GM06990 (cell line): ENCODE results near the gene GALNT12.
A peak's percentile ranks its signal among the peaks of the same experiment; 100 is the strongest.

Source experiments
- DNase-seq: peaks from one replicate; pipeline ENCODE4 v3.0.0-alpha.2; 2011; ENCODE audit not compliant: insufficient read length; ENCODE audit errors: extremely low read depth
- H3K27me3 ChIP-seq: replicated peaks from 2 replicates; pipeline ENCODE4 v1.6.0; 2011; ENCODE audit warnings: low read length; ENCODE audit not compliant: control insufficient read depth, insufficient read depth
- H3K36me3 ChIP-seq: 2 replicates; pipeline ENCODE4 v1.5.1; 2011; ENCODE audit warnings: low read length; ENCODE audit not compliant: control insufficient read depth, insufficient read depth
- H3K4me3 ChIP-seq: replicated peaks from 2 replicates; pipeline ENCODE4 v1.5.1; 2011; ENCODE audit warnings: low read depth, mild to moderate bottlenecking, control low read depth, low read length
- TF ChIP-seq, protein P1 (sequence below): IDR thresholded peaks from 2 replicates; pipeline ENCODE4 v1.5.1; 2011; ENCODE audit warnings: low read length, control low read depth, mild to moderate bottlenecking, inconsistent platforms; ENCODE audit not compliant: insufficient read depth, poor library complexity, severe bottlenecking

The GALNT12 gene

GRCh38 chr9:98790842-98791607 lies 16.4 kb upstream of the GALNT12 start:
- peak; percentile 41 for DNase-seq
- no peak overlapping the region for H3K4me3 ChIP-seq
- no peaks in the 10 kb centered on the region for H3K36me3 ChIP-seq
- H3K27me3 ChIP-seq = no peaks in the 10 kb centered on the region
- TF ChIP-seq, protein P1, sequence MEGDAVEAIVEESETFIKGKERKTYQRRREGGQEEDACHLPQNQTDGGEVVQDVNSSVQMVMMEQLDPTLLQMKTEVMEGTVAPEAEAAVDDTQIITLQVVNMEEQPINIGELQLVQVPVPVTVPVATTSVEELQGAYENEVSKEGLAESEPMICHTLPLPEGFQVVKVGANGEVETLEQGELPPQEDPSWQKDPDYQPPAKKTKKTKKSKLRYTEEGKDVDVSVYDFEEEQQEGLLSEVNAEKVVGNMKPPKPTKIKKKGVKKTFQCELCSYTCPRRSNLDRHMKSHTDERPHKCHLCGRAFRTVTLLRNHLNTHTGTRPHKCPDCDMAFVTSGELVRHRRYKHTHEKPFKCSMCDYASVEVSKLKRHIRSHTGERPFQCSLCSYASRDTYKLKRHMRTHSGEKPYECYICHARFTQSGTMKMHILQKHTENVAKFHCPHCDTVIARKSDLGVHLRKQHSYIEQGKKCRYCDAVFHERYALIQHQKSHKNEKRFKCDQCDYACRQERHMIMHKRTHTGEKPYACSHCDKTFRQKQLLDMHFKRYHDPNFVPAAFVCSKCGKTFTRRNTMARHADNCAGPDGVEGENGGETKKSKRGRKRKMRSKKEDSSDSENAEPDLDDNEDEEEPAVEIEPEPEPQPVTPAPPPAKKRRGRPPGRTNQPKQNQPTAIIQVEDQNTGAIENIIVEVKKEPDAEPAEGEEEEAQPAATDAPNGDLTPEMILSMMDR = peak; percentile 97

- TF ChIP-seq, protein P1 = no peak
- no peak for DNase-seq
- no peak overlapping the region for H3K4me3 ChIP-seq
- no peaks in the 10 kb centered on the region for H3K27me3 ChIP-seq
- H3K36me3 ChIP-seq = no peaks in the 10 kb centered on the region
Measured at GRCh38 chr9:98791608-98792490, 15.6 kb upstream of the GALNT12 start.

DNA sequence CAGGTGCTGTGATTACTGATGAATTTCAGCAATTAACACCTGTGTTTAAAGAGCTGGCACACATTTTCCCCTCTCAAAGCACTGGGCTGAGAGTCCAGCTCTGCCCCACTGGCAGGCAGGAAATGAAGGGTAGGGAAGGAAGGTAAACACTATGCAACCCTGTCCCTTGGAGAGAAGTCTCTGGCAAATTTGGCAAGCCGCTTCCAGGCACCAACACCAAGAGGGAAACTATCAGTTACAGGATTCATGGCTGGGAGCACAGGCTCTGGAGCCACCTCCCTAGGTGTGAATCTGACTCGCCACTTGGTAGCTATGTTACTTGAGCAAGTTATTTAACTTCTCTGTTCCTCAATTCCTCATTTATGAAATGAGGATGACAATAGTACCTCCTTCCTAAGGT lies 14.4 kb upstream of the GALNT12 start:
- DNase-seq = no peak
- TF ChIP-seq, protein P1 = no peak
- H3K27me3 ChIP-seq = no peaks in the 10 kb centered on the region
- no peak overlapping the region for H3K4me3 ChIP-seq
- no peaks in the 10 kb centered on the region for H3K36me3 ChIP-seq

- no peak overlapping the region for H3K4me3 ChIP-seq
Measured at GRCh38 chr9:98794802-98795201, 12.7 kb upstream of the GALNT12 start.

GRCh38 chr9:98795295-98795955 lies 12.0 kb upstream of the GALNT12 start:
- no peaks in the 10 kb centered on the region for H3K36me3 ChIP-seq
- peak overlapping the region; percentile 46; the same call in 1 of the 2 replicates for H3K4me3 ChIP-seq
- TF ChIP-seq, protein P1 = no peak
- no peak for DNase-seq
- no peaks in the 10 kb centered on the region for H3K27me3 ChIP-seq

More at GRCh38 chr9:98794802-98795201, 12.7 kb upstream of the GALNT12 start:
- TF ChIP-seq, protein P1 = no peak
- no peaks in the 10 kb centered on the region for H3K27me3 ChIP-seq
- no peak for DNase-seq
- no peaks in the 10 kb centered on the region for H3K36me3 ChIP-seq
